Testis (tissue), 2 donors: Measurements from ENCODE around the gene DCTN3.

Experiments
- CTCF ChIP-seq, 3 experiments: fragments of 450-650 bp in 2 of 3; fragments of 200-600 bp in 1 of 3; sonication (generic) in 1 of 3; IDR thresholded peaks; one replicate each; pipeline ENCODE4 v1.5.1; 2016 to 2019; ENCODE audit warnings: antibody characterized with exemption in 3 of 3, mild to moderate bottlenecking in 2 of 3, moderate library complexity in 1 of 3
- POLR2A ChIP-seq: fragments of 450-650 bp; IDR thresholded peaks from one replicate; pipeline ENCODE4 v1.6.1; 2017; ENCODE audit warnings: antibody characterized with exemption, mild to moderate bottlenecking, moderate library complexity

DNA sequence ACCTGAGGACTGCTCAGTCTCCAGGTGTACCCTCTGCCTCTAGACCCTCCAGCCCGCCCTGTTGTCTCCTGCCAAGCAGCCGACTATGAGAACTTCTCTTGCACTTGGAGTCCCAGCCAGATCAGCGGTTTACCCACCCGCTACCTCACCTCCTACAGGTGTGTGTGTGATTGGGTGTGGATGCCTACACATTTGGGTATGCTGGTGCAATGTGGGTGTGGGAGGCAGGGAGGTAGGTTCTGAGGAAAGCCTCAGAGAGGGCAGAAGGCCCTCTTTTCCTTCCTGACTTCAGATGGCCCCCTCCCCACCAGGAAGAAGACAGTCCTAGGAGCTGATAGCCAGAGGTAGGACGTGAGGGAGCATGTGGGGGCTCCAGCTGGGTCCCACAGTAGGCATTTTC, 36.7 kb upstream of the DCTN3 start:
- TF ChIP-seq CTCF (IDR thresholded peaks at IDR 0.05) (no peak), POLR2A (no peak)
